HG03520 (cell line): ENCODE data around the gene ZXDC.

ENCODE experiments used
- ATAC-seq: cut with Tn5 transposase; IDR thresholded peaks from one replicate; pipeline ENCODE4 v1.9.1; 2021; ENCODE audit warnings: mild to moderate bottlenecking, moderate library complexity; ENCODE audit not compliant: unreplicated experiment

Gene ZXDC

DNA sequence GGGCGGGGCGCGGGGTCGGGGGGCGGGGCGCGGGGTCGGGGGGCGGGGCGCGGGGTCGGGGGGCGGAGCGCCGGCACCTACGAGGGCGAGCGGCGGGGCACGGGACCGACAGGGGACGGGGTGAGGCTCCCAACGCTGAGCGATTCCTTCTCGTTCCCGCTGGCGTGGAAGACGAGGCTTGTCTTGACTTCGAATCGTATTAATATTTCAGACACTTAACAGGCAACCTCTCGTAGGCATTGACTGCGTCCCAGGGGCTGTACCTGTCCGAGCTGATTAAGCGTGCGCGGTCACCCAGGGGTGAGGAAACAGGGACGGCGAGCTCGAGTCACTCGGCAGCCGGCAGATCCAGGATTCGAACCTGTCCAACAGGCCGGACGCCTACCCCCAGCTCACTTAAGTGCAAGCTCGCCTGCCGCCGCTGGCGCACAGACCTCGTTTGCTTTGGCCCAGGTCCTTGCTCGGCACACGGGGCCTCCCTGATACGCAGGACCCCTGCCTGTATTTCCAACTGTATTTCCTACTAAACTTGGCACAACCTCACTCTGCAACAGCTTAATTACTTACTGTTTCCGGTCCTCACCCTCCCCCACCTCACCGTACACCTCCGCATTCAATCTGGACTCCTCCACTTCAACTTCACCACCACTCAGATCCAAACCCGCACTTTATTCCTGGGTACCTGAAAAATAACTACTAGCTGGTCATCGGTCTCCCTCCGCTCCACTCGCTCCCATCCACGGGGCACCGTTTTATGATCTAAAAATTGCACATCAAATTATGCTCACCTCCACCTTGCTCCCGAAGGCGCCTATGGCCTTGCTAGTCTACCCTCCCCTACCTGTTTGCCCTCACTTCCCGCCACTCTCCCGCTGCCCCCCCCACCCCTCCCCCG, 722 bp upstream of the ZXDC start:
- ATAC-seq: peak; percentile 16

DNA sequence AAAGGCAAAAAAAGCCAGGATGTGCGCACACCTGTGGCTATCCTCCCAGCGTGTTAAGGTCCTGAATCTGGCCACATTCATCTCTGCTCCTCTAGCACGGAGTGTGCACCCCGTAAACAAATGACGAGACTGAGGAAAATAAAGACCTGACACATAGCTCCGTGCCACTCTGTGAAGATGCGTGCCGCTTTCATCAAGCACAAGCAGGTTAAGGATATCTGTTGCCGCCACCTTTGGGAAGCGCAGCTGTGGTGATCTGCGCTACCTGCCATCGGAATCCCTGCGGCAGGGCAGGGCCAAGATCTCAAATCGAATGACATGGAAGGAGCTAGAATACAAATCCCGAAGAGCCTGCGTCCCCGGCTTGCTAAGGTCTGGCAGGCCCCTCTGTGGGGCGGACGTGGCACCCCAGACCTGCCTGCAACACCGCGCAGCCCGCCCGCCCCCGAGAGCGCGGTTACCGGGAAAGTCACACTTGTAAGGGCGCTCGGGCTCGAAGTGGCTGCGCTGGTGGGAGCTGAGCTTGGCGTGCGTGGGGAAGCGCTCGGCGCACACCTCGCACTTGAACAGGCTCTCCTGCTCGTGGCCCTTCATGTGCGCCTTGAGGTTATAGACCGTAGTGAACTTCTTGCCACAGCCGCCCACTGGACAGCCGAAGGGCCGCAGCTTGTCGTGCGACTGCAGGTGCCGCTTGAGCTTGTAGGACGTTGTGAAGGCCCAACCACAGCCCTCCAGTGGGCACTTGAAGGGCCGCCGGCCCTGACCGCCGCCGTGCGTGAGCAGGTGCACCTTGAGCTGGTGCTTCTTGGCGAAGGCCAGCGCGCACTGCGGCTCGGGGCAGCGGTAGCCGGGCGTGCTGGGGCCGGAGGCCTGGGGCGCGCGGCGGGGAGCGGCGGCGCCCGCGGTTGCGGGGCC, 936 bp downstream of the ZXDC start:
- ATAC-seq: peak; percentile 18

DNA sequence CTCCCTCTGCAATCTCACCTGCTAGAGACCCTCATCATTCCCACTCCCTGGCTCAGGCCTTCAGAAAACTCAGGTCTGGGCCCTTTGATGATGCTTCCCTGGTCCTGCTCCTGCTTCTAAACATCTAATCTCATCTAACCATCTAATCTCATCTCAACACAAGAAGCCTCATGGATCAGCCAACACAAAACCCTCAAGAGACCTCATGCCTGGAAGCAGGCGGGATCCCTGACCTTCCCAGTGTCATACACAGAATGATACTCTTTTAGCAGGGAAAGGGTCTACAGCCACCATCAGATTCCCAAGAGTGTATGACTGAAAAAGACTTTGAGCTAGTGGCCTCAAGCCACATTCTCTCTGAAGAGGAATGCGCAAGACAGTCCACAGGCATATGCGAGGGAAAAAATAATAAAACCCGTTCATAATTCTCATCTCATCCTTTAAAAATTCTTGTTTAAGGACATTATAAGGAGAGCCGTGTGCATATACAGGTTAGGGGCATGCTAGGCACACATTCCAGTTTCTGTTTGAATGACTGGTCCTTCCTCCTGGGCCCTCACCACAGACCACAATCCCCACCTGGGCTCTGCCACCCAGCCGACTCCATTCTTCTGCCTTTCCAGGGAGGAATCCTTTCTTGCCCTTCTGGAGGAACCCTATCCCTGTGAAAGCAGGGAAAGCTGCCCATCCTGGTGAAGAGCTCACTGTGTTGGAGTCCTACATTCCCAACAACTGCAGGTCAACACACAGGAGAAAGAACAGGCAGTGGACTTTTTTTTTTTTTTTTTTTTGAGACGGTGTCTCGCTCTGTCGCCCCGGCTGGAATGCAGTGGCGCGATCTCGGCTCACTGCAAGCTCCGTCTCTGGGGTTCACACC, 2.2 kb downstream of the ZXDC start:
- ATAC-seq: no peak

DNA sequence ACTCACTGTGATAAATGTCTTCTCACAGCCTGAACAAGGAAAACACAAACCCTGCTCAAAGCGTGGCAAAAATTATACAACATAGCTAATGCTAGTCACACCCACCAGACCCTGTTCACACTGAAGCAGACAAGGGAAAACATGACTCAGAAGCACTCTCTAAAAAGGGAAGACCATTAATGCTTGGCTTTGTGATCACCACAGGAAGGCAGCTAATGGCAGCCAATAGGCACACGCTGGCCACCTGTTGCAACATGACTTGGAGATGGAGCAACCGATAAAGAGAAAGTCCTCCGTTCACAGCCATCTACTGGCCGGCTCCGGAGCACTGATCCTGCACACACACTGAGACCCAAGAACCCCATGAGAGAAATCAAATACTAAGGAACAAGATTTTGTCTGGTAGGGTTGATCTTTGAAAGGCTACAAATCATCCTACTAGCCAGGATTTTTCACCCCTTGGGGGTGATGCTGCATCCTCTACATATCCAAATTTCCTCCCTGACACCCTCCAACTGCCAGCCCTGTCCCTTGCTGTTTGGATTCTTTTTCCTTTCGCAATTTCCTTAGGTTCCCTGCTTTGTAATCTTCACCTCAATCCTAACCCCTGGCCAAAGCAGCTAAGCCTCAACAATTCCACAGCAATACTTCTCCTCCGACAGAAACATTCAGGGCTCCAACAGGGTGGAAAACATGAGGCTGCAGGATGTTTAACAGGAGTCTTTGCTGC, 3.2 kb downstream of the ZXDC start:
- no peak for ATAC-seq

DNA sequence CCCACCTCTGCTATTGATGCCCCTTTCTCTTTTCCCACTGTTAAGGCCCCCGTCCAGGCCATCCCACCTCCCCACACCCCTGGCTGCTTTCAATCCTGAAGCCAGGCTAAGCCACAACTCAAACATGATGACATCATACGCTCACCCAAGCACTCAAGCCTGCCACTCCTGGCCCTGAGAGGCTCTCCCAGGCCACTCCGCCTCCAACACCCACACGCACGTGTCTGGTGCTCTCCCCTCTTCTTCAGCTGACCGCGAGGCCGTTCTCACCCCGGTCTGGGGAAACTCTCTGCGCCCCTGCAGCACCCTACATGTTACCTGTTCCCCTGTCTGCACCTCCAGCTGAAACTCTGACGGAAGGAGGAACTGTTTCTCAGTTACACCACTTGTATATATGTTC, 6.2 kb downstream of the ZXDC start:
- ATAC-seq: no peak

DNA sequence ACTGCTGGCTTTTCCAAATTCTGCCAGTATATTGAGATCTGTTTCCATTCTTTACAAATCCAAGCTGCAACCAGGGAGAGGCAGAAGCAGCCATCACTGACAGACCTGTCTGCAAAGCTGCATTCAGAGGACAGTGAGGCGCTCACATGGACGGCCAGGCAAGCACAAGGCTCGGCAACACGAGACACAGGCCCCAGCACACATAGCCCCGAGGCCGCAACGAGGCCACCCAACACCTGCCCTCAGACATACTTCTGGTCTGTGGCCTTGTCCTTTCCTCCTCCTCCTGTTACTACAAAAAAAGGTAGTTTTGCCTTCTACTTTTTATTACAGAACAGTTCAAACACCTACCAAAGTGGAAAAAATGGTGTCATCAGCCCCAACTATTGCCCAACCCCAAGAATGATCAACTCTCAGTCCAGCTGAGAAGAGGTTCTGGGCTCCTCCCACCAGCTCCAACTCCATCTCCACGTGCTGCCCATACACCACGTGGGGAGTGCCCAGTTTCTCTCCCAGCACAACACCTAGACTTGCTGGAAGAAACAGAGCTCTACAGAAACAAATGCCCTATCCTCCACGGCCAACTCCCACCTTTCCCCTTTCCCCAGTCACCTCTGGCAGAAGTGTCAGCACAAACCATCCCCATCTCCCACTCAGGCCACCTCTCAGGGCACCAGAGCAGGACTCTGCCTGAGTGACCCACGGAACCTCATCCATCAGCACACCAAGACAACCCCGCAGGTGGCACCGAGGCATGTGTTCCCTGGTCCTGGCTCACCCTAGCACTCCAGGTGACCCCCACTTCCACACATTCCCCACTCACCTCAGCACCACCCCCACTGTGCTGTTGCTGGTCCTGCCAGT, 7.4 kb downstream of the ZXDC start:
- no peak for ATAC-seq

DNA sequence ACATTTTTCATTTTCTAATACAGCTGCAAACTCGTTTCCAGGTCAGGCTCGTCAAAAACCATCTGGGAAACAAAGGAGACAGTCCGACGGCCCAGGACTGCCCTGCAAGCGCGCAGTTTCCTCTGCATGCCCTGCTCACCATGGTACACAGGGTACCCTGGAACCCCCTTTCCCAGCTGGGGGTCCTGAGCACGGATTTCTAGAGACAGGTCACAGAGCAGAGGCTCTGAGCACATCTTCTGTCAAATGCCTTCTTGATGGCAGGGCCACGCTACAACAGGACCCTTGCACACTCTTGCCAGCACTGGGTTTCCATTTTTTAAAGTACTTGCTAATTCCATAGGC, 8.1 kb downstream of the ZXDC start:
- ATAC-seq: no peak

DNA sequence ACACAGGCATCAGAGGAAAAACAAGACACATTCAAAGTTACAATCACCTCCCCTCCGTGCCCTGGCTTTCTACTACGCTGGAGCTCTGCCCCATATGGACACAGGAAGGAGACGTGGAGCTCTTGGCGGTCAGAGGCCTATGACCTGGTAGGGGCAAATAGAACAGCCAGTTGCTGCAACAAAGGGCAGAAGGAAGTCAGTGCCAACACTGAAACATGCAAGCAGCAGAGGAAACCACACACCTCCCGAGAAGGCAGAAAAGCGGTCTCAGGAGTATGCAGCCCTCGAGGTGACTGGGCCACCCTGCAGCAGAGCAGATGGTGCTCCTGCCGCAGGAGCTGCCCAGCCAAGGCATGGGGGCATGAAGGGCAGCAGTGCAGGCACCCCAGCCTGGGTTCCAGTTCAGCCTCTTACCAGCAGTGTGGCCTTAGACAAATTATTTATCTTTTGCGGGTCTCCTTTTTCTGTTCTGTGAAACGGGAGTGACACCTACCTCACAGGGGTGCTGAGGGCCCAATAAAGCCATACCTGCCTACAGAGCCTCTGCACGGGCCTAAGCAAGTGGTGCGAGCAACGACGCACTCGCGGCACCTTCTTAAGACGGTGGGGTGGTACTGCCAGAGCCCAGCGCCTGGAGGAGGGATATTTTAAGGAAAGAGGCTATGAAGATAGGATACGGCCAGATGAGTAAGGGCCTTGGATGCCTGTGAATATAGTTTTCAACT, 8.6 kb downstream of the ZXDC start:
- ATAC-seq: no peak

DNA sequence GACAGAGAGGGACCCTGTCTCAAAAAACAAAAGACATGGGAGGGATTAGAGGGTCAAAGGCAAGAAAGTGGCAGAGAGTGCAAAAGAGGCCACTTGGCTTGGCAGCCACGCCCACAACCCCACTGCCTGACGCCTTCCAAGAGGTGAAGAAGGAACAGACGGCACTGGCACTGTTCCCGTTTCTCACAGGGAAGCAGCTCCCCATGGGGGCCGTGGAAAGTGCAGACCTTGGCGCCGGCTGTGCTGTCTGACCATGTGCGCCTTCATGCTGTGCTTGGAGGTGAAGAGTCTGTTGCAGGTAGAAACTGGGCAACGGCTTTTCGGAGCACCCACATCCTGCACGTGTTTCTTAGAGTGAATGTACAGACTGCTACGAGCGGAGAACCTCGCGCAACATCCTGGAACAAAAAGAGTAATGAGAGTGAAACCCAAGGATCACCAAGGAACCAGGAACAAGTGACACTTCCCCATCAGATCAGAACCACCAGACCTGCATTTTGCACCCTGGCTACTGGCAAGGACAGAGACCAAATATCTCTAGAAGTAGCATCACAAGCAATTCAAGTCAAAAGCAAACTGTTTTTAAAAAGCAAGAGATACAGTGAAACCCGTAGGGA, 9.7 kb downstream of the ZXDC start:
- no peak for ATAC-seq

DNA sequence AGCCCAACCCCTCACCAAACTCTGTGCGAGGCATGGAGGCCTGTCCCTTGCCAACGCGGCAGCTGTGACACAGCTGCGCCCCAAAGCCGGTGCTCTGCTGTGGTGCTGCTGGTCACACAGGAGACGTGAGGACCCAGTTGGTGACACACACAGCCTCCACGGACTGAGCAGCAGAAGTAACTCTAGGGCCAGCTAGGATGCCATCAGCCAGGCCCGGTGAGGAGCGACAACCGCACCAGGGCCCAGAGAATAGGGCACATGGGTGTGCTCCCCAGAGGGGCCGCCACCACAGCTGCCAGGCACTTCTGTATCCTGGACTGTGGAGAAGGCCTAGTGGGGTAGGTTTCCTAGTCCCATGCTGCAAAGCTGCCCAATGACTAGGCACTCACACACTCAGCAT, 10.7 kb downstream of the ZXDC start:
- ATAC-seq: no peak

DNA sequence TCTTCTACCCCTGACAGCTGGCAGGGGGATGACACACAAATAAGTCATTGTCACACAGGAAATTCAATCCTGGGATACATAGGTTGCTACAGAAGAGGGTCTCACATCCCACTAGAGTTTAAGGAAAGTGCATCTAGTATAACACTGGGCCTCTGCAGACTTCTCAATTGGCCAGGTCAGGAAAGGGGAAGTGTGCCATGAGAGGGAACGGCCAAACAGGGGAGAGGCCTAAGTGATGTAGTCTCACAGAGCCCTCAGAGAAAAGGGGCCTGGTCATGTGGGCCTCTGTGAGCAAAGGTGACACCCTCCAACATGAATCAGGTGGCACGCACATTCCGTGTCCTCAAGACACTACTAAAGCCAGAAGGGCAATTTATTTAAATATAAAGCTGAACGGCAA, 11.2 kb downstream of the ZXDC start:
- no peak for ATAC-seq

DNA sequence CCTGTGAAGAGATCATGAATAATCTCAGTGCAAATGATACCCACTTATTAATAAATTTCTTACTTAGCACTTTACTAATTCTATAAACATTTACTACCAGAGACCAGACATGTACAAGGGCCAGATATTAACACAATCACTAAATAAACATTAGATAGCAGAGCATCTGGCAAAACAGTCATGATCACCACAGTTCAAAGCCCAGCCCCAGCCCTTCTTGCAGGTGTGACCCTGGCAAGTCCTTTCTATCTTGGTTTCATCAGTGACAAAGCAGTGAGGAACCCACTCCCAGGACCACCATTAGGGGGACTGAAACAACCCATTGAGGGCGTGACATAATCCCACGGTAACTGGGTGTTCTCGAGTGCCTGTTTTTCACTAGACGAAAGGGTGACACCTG, 11.6 kb downstream of the ZXDC start:
- ATAC-seq: no peak

DNA sequence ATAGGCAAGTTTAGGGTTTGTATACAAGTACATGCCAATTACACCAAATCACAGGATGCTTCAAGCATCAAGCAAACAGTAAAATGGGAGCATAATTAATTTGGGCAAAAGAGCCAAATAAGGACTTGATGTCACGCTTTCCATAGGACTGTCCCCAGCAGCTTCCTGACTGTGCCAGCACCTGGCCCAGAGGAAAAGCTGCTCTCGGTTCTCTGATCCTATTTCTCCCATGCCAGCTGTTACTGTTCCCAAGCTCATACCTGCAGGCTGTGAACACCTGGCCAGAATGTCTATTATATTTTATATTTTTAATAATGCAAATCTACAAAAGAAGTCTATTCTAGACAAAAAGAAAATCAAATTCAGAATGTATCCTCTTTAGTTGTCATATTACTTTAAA, 12.2 kb downstream of the ZXDC start:
- ATAC-seq: no peak

DNA sequence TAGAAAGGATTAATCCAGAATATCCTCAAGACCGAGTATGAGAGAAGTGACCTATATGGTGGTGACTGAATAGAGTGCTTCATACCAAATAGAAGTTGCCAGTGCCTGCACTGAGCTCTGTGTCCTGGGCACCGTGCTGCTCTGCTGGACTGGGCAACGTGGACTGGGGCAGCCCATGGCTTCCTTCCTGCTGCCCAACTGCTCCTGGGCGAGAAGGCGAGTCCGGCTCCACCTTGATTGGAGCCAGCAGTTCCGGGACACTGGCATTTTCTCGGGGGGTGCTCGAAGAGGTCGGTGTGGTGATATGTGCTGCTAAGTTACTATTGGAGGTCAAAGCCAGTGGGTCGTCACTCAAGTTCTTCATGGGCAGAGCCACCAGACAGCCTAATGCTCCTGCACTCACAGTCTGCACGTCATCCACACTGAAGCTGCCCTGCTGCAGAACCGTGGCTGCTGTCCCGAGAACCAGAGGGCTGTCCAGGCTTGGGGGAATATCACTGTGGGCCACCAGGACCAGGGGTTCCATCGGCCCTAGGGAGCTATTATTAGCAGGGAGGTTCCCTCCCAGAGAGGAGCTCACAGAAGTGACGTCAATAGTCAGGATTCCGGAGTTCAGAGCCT, 14.1 kb downstream of the ZXDC start:
- no peak for ATAC-seq

DNA sequence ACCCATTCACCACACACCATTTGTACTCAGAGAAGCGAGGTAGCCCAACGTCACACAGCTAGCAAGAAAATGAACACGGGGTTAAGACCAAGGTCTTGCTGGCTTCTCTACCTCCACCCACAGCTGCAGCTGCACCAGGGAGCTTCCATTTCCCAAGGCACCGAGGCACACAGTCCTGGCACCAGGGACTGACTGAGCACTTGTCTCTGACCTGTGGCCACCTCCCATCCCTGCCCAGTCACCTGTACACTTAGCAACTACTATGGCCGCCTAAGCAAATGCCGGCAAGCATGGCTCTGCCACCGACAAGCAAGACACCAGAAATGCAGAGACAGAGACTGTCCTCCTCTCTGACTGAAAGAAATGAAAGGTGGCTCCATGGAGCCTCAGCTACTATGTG, 15.3 kb downstream of the ZXDC start:
- no peak for ATAC-seq

DNA sequence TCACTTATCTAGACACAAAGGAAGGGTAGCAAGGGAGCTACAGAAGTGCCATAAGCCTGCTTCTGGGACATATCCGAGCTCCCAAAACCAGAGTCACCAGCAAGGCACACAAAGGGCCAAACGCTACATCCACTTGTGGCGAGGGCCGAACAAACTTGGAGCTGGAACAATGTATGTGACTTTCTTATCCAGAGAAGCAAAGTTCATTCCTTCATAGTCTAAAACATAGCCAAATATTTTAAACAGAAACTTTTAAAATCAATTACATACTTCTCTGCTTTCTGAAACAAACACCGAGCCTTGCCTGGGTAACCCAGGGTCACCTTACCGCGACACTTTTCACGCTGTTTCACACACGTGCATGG, 15.9 kb downstream of the ZXDC start:
- ATAC-seq: no peak

DNA sequence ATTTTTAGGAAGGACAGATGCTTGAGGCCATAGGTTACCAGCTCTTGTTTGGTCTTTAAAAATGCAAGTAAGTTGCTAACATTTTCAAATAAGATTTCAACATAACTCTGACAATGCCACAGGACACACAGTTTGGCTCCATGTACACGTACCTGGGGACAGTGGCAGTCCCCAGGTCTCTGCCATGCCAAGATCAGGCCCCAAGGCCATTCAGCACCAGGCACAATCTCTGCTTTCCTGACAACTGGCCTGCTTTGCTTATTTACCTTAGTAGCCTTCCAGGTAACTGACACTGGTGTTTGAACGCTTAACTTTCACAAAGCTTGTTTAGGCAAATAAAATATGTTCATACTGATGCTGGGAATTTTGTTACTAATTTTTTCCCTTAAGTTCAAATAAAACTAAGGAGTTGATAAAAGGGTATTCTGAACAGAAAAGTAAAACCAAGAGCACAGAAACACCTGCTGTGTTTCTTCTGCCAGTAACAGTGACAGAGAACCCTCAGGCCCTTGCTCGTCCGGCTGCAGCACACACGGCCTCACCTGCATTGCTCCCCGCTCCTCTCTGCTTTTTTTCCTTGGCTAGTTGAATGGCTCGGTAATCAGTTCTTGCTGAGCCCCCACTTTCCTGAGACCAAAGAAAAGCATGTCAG, 16.5 kb downstream of the ZXDC start:
- no peak for ATAC-seq
